GM19099 (cell line): ENCODE measurements around the gene PPP2R2D.

Experiments
- POLR2A ChIP-seq: IDR thresholded peaks from 3 replicates; pipeline ENCODE4 v1.6.1; 2011; ENCODE audit warnings: low read depth; ENCODE audit not compliant: insufficient read length; ENCODE audit errors: extremely low read depth

The PPP2R2D gene

GRCh38 chr10:131997366-131998049, 96.7 kb downstream of the PPP2R2D start:
- no peak for TF ChIP-seq POLR2A

- TF ChIP-seq POLR2A = no peak
Observed at GRCh38 chr10:131998050-131998844, 97.4 kb downstream of the PPP2R2D start.

DNA sequence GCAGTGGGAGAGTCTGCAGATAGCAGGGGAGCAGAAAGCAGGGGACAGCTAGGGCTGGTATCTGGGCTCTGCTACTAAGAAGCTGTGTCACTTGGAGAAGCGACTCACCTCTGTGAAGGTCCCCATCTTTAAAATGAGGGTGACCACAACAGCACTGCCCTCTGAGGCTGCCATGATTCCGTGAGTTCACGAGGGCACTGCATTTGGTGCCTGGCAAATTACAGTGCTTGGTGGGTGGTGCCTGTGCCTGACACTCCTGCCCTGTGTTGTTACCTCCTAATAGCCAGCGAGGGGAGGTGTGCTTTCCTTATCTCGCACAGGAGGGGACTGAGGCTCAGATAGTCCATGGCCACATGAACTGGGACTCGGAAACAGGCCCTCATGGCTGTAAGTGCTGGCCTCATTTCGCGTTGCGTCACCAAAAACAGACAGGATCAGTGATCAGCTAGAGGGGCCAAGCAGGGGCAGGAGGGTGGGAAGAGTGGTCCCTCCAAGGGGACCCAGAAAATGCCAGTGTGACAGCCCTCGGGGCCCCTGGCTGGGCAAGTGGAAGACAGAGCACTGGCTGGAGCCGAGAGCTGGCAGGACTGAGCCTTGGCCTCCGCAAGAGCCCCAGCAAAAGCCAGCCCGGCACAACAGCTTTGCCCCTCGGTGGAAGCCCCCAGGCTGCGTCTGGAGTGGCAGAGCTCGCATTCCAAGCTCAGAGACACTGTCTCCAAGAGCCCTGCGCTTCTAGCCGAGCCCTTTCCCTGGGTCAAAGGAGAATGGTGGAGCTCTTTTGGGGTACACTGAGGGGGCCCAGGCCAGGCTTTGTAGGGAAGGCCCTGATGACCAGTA, 98.3 kb downstream of the PPP2R2D start:
- no peak for TF ChIP-seq POLR2A

DNA sequence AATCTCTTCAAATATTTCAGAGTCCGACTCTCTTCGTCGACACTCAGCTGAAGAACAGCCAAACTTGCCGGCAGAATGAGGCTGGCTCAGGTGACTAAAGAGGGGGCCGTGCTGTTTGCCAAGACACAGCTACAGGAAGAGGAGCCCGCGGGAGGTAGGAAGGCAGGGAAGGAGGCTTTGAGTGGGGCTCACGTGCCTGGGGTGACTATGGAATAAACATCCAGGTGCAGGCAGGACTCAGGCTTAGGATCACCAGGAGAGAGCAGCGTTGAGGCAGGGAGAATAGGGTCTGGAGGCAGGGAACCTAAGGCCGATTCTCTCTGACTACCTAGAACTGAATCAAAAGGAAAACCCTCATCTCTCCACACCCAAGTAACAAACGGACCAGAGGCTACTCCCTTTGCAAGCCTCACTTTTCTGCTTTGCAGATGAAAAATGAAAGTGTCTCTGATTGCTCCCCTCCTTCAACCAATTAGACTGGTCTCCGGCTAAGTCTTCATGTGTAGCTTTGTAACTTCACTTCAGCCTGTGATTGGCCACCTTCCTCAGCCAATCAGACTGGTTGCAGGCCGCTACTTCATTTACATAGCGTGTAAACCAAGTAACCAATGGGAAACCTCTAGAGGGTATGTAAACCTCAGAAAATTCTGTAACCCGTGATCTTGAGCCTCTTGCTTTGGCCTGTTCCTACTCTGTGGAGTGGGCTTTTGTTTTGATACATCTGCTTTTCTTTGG, 100.6 kb downstream of the PPP2R2D start:
- TF ChIP-seq POLR2A = no peak

GRCh38 chr10:132002004-132002403, 101.2 kb downstream of the PPP2R2D start:
- no peak for TF ChIP-seq POLR2A

- no peak for TF ChIP-seq POLR2A
Observed at GRCh38 chr10:132003282-132003924, 102.6 kb downstream of the PPP2R2D start.

DNA sequence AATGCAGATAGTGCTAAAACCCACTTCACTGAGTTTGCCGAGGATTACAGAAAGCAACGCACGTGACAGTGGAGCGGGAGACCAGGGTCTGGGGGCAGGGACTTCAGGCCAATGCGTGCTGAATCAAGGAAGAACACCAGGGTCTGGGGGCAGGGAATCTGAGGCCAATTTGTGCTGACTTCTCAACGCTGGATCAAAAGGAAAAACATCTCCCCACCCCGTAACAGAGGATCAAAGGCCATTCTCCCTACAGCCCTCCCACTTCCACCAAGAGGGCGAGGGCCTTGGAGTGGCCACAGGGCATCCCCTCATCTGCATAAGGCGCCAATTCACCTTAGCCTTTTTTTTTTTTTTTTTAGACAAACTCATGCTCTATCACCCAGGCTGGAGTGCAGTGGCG, 103.2 kb downstream of the PPP2R2D start:
- TF ChIP-seq POLR2A = no peak

DNA sequence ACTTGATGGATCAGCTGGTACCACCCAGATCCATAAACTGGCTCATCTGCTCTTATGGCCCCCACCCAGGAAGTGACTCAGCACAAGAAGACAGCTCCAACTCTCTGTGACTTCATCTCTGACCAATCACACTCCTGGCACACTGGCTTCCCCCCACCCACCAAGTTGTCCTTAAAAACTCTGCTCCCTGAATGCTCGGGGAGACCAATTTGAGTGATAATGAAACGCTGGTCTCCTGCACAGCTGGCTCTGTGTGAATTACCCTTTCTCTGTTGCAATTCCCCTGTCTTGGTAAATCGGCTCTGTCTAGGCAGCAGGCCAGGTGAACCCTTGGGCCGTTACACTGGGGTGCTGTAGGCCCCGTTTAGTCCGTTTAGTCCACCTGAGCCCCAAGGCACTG, 104.3 kb downstream of the PPP2R2D start:
- no peak for TF ChIP-seq POLR2A

DNA sequence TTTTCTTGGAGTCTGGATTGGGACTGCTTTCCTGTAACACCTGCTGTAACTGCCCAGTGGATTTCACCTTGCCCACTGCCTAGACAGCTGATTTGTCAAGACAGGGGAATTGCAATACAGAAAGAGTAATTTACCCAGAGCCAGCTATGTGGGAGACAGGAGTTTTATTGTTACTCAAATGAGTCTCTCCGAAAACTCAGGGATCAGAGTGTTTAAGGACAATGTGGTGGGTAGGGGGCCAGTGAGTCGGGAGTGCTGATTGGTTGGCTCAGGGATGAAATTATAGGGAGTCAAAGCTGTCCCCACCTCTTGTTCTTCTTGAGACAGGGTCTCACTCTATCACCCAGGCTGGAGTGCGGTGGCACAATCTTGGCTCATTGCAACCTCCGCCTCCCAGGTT, 106.2 kb downstream of the PPP2R2D start:
- no peak for TF ChIP-seq POLR2A

GRCh38 chr10:132007681-132008080, 106.9 kb downstream of the PPP2R2D start:
- no peak for TF ChIP-seq POLR2A
